Fibroblast of mammary gland (primary cell): ENCODE measurements around the gene TMEM248.
A peak's percentile ranks its signal among the peaks of the same experiment; 100 is the strongest.
"Not testable (repeated sequence)": the region's sequence is repeated elsewhere in the genome, so short reads cannot be mapped to it uniquely, and the experiment has no call there.

Experiments used
- DNase-seq: peaks from one replicate; pipeline ENCODE4 v3.0.0-alpha.2; 2010; ENCODE audit warnings: low read depth
- H3K4me3 ChIP-seq: 2 replicates; pipeline ENCODE4 v1.5.1; 2011; ENCODE audit warnings: low read depth, mild to moderate bottlenecking, low read length, moderate library complexity; ENCODE audit not compliant: control insufficient read depth
- CTCF ChIP-seq: conservative IDR thresholded peaks from 2 replicates; pipeline ENCODE4 v1.5.1; 2011; ENCODE audit warnings: low read depth, low read length, inconsistent platforms; ENCODE audit not compliant: control insufficient read depth, insufficient read depth

The TMEM248 gene

GRCh38 chr7:66886152-66886551, 34.9 kb upstream of the TMEM248 start:
- DNase-seq: peak; percentile 57
- no peak overlapping the region for H3K4me3 ChIP-seq
- no peak for TF ChIP-seq CTCF

- not testable (repeated sequence) for DNase-seq, H3K4me3 ChIP-seq
These were observed 32.8 kb upstream of the TMEM248 start for GRCh38 chr7:66888223-66888622.

- no peak overlapping the region for H3K4me3 ChIP-seq
- DNase-seq: peak; percentile 43
- no peak for TF ChIP-seq CTCF
These were observed 26.5 kb upstream of the TMEM248 start for GRCh38 chr7:66894463-66895080.

- no peak for TF ChIP-seq CTCF
- no peak overlapping the region for H3K4me3 ChIP-seq
- DNase-seq: no peak
These were observed 24.6 kb upstream of the TMEM248 start for GRCh38 chr7:66896441-66896840.

- TF ChIP-seq CTCF: no peak
- DNase-seq: no peak
- H3K4me3 ChIP-seq: no peak overlapping the region
These were observed 21.3 kb upstream of the TMEM248 start for GRCh38 chr7:66899552-66900280.

- TF ChIP-seq CTCF: no peak
- H3K4me3 ChIP-seq: no peak overlapping the region
- DNase-seq: no peak
These were observed 18.8 kb upstream of the TMEM248 start for GRCh38 chr7:66901941-66902843.

GRCh38 chr7:66902844-66903180, 18.2 kb upstream of the TMEM248 start:
- no peak for TF ChIP-seq CTCF
- DNase-seq: no peak
- H3K4me3 ChIP-seq: no peak overlapping the region
